ENCODE measurements around the gene RBM15. TPM values are rescaled to one million over a fixed set of nuclear protein-coding genes. Genes with fewer than 3 reads are reported as not detected.
A peak's percentile ranks its signal among the peaks of the same experiment; 100 is the strongest.

RBM15 gene
- total RNA-seq, 1 donor from 2014 or later = 55.5 TPM

GRCh38 chr1:110309139-110309538, 30.0 kb upstream of the RBM15 start:
- H3K9me3 Mint-ChIP-seq = no peaks in the 10 kb centered on the region
- no peak overlapping the region for H3K27ac Mint-ChIP-seq
- no peak overlapping the region for H3K4me3 Mint-ChIP-seq (ENCODE audit: low read depth)
- DNase-seq (ENCODE audit: low spot score) = no peak
- H3K4me1 Mint-ChIP-seq (ENCODE audit: low read depth) = no peaks in the 10 kb centered on the region
- intact Hi-C loops (cut with micrococcal nuclease) = no loop called here
- H3K36me3 Mint-ChIP-seq (ENCODE audit: low read depth) = no peaks in the 10 kb centered on the region
- peaks cover 5% of the 10 kb centered on the region for H3K27me3 Mint-ChIP-seq (ENCODE audit: low read depth)

- intact Hi-C loops (cut with micrococcal nuclease) = no loop called here
- Mint-ChIP-seq H3K9me3 (no peaks in the 10 kb centered on the region), H3K4me3 (ENCODE audit: low read depth) (no peak overlapping the region), H3K36me3 (ENCODE audit: low read depth) (no peaks in the 10 kb centered on the region), H3K27ac (no peak overlapping the region), H3K4me1 (ENCODE audit: low read depth) (no peaks in the 10 kb centered on the region), H3K27me3 (ENCODE audit: low read depth) (peaks cover 3% of the 10 kb centered on the region)
- no peak for DNase-seq (ENCODE audit: low spot score)
These were observed 29.4 kb upstream of the RBM15 start for GRCh38 chr1:110309767-110310166.

- intact Hi-C loops (cut with micrococcal nuclease) = no loop called here
- H3K36me3 Mint-ChIP-seq (ENCODE audit: low read depth) = no peaks in the 10 kb centered on the region
- no peak for DNase-seq (ENCODE audit: low spot score)
These were observed 28.9 kb upstream of the RBM15 start for GRCh38 chr1:110310300-110310699.

GRCh38 chr1:110312188-110313121, 26.7 kb upstream of the RBM15 start:
- Mint-ChIP-seq H3K27ac (no peak overlapping the region), H3K36me3 (ENCODE audit: low read depth) (no peaks in the 10 kb centered on the region), H3K9me3 (no peaks in the 10 kb centered on the region), H3K4me1 (ENCODE audit: low read depth) (no peaks in the 10 kb centered on the region), H3K27me3 (ENCODE audit: low read depth) (no peaks in the 10 kb centered on the region), H3K4me3 (ENCODE audit: low read depth) (no peak overlapping the region)
- intact Hi-C loops (cut with micrococcal nuclease) = loop anchor here (1.0 to 2.0 kb wide), 3 partner anchors 105 to 148 kb away; no protein-coding TSS in a partner anchor
- peak; percentile 50 for DNase-seq (ENCODE audit: low spot score)

More at GRCh38 chr1:110310300-110310699, 28.9 kb upstream of the RBM15 start:
- H3K27me3 Mint-ChIP-seq (ENCODE audit: low read depth) = no peaks in the 10 kb centered on the region
- H3K4me1 Mint-ChIP-seq (ENCODE audit: low read depth) = no peaks in the 10 kb centered on the region
- no peak overlapping the region for H3K27ac Mint-ChIP-seq
- no peaks in the 10 kb centered on the region for H3K9me3 Mint-ChIP-seq
- H3K4me3 Mint-ChIP-seq (ENCODE audit: low read depth) = no peak overlapping the region

- Mint-ChIP-seq H3K4me1 (ENCODE audit: low read depth) (peaks cover 1% of the 10 kb centered on the region), H3K27me3 (ENCODE audit: low read depth) (peaks cover 7% of the 10 kb centered on the region), H3K9me3 (no peaks in the 10 kb centered on the region), H3K27ac (no peak overlapping the region), H3K4me3 (ENCODE audit: low read depth) (no peak overlapping the region), H3K36me3 (ENCODE audit: low read depth) (no peaks in the 10 kb centered on the region)
- intact Hi-C loops (cut with micrococcal nuclease) = no loop called here
- no peak for DNase-seq (ENCODE audit: low spot score)
These were observed 22.4 kb upstream of the RBM15 start for GRCh38 chr1:110316735-110317134.

GRCh38 chr1:110318046-110318445, 21.1 kb upstream of the RBM15 start:
- Mint-ChIP-seq H3K9me3 (no peaks in the 10 kb centered on the region), H3K4me3 (ENCODE audit: low read depth) (no peak overlapping the region), H3K4me1 (ENCODE audit: low read depth) (peaks cover 1% of the 10 kb centered on the region), H3K36me3 (ENCODE audit: low read depth) (no peaks in the 10 kb centered on the region), H3K27me3 (ENCODE audit: low read depth) (peaks cover 12% of the 10 kb centered on the region), H3K27ac (no peak overlapping the region)
- DNase-seq (ENCODE audit: low spot score) = no peak
- intact Hi-C loops (cut with micrococcal nuclease) = no loop called here

- peaks cover 1% of the 10 kb centered on the region for H3K4me1 Mint-ChIP-seq (ENCODE audit: low read depth)
- intact Hi-C loops (cut with micrococcal nuclease) = no loop called here
These were observed 19.6 kb upstream of the RBM15 start for GRCh38 chr1:110319332-110320167.

GRCh38 chr1:110320168-110320518, 19.0 kb upstream of the RBM15 start:
- Mint-ChIP-seq H3K27me3 (ENCODE audit: low read depth) (peaks cover 16% of the 10 kb centered on the region), H3K36me3 (ENCODE audit: low read depth) (no peaks in the 10 kb centered on the region), H3K4me1 (ENCODE audit: low read depth) (peaks cover 1% of the 10 kb centered on the region), H3K27ac (no peak overlapping the region), H3K4me3 (ENCODE audit: low read depth) (no peak overlapping the region), H3K9me3 (no peaks in the 10 kb centered on the region)
- no peak for DNase-seq (ENCODE audit: low spot score)
- intact Hi-C loops (cut with micrococcal nuclease) = no loop called here

More at GRCh38 chr1:110319332-110320167, 19.6 kb upstream of the RBM15 start:
- Mint-ChIP-seq H3K4me3 (ENCODE audit: low read depth) (no peak overlapping the region), H3K27ac (no peak overlapping the region), H3K27me3 (ENCODE audit: low read depth) (peaks cover 16% of the 10 kb centered on the region), H3K36me3 (ENCODE audit: low read depth) (no peaks in the 10 kb centered on the region), H3K9me3 (no peaks in the 10 kb centered on the region)
- DNase-seq (ENCODE audit: low spot score) = no peak

- H3K4me3 Mint-ChIP-seq (ENCODE audit: low read depth) = no peak overlapping the region
- H3K27ac Mint-ChIP-seq = no peak overlapping the region
- H3K4me1 Mint-ChIP-seq (ENCODE audit: low read depth) = peaks cover 1% of the 10 kb centered on the region
- peaks cover 16% of the 10 kb centered on the region for H3K27me3 Mint-ChIP-seq (ENCODE audit: low read depth)
- no peak for DNase-seq (ENCODE audit: low spot score)
- no peaks in the 10 kb centered on the region for H3K9me3 Mint-ChIP-seq
- no peaks in the 10 kb centered on the region for H3K36me3 Mint-ChIP-seq (ENCODE audit: low read depth)
- intact Hi-C loops (cut with micrococcal nuclease) = no loop called here
These were observed 18.1 kb upstream of the RBM15 start for GRCh38 chr1:110321045-110321444.

GRCh38 chr1:110321846-110322245, 17.3 kb upstream of the RBM15 start:
- no peak for DNase-seq (ENCODE audit: low spot score)
- H3K27me3 Mint-ChIP-seq (ENCODE audit: low read depth) = peaks cover 16% of the 10 kb centered on the region
- H3K36me3 Mint-ChIP-seq (ENCODE audit: low read depth) = no peaks in the 10 kb centered on the region
- peaks cover 1% of the 10 kb centered on the region for H3K4me1 Mint-ChIP-seq (ENCODE audit: low read depth)
- H3K9me3 Mint-ChIP-seq = no peaks in the 10 kb centered on the region
- intact Hi-C loops (cut with micrococcal nuclease) = no loop called here
- no peak overlapping the region for H3K4me3 Mint-ChIP-seq (ENCODE audit: low read depth)
- no peak overlapping the region for H3K27ac Mint-ChIP-seq

- Mint-ChIP-seq H3K9me3 (no peaks in the 10 kb centered on the region), H3K27me3 (ENCODE audit: low read depth) (peaks cover 11% of the 10 kb centered on the region), H3K27ac (no peak overlapping the region), H3K4me3 (ENCODE audit: low read depth) (no peak overlapping the region), H3K36me3 (ENCODE audit: low read depth) (no peaks in the 10 kb centered on the region), H3K4me1 (ENCODE audit: low read depth) (no peaks in the 10 kb centered on the region)
- intact Hi-C loops (cut with micrococcal nuclease) = no loop called here
- no peak for DNase-seq (ENCODE audit: low spot score)
These were observed 14.5 kb upstream of the RBM15 start for GRCh38 chr1:110324667-110325066.

- intact Hi-C loops (cut with micrococcal nuclease) = no loop called here
- H3K36me3 Mint-ChIP-seq (ENCODE audit: low read depth) = no peaks in the 10 kb centered on the region
- no peak for DNase-seq (ENCODE audit: low spot score)
These were observed 12.4 kb upstream of the RBM15 start for GRCh38 chr1:110326826-110327225.

GRCh38 chr1:110328274-110328673, 10.9 kb upstream of the RBM15 start:
- DNase-seq (ENCODE audit: low spot score) = no peak
- no peak overlapping the region for H3K4me3 Mint-ChIP-seq (ENCODE audit: low read depth)
- H3K27me3 Mint-ChIP-seq (ENCODE audit: low read depth) = peaks cover 4% of the 10 kb centered on the region
- no peaks in the 10 kb centered on the region for H3K9me3 Mint-ChIP-seq
- no peaks in the 10 kb centered on the region for H3K4me1 Mint-ChIP-seq (ENCODE audit: low read depth)
- no peaks in the 10 kb centered on the region for H3K36me3 Mint-ChIP-seq (ENCODE audit: low read depth)
- intact Hi-C loops (cut with micrococcal nuclease) = no loop called here
- H3K27ac Mint-ChIP-seq = no peak overlapping the region

More at GRCh38 chr1:110326826-110327225, 12.4 kb upstream of the RBM15 start:
- Mint-ChIP-seq H3K27me3 (ENCODE audit: low read depth) (peaks cover 9% of the 10 kb centered on the region), H3K4me1 (ENCODE audit: low read depth) (no peaks in the 10 kb centered on the region), H3K4me3 (ENCODE audit: low read depth) (no peak overlapping the region), H3K9me3 (no peaks in the 10 kb centered on the region), H3K27ac (no peak overlapping the region)

Data from activated T-helper 2 cell treated with anti-CD3 and anti-CD28 coated beads, Interferon-gamma antibody, Interleukin-2, Interleukin-4, amounts not matched to agents 10 μg/mL and 5 μg/mL and 100 μg/mL, durations not matched to agents 14 hours and 24 hours and 36 hours (primary cell).